Brain microvascular endothelial cell (primary cell): ENCODE results near the gene BPIFA1.

Source experiments
- DNase-seq: peaks from one replicate; pipeline ENCODE4 v3.0.0-alpha.2; 2020
- H3K27ac ChIP-seq: fragments of 250-450 bp; sonication (Bioruptor Pico); 2 replicates; pipeline ENCODE4 v1.5.1; 2020; ENCODE audit warnings: mild to moderate bottlenecking, moderate library complexity
- H3K27me3 ChIP-seq: fragments of 250-450 bp; sonication (Bioruptor Pico); replicated peaks from 2 replicates; pipeline ENCODE4 v1.5.1; 2020; ENCODE audit warnings: mild to moderate bottlenecking
- H3K36me3 ChIP-seq: fragments of 250-450 bp; sonication (Bioruptor Pico); replicated peaks from 2 replicates; pipeline ENCODE4 v1.5.1; 2020; ENCODE audit warnings: mild to moderate bottlenecking
- H3K4me3 ChIP-seq: 2 replicates; pipeline ENCODE4 v1.5.1; 2011; ENCODE audit warnings: low read depth, mild to moderate bottlenecking, control low read depth, low read length, moderate library complexity
- CTCF ChIP-seq: IDR thresholded peaks from 2 replicates; pipeline ENCODE4 v1.5.1; 2011; ENCODE audit warnings: low read depth, mild to moderate bottlenecking, moderate library complexity, low read length, control low read depth, inconsistent platforms; ENCODE audit errors: missing control alignments
- in situ Hi-C: cut with HindIII; loops from 2 replicates; pipeline ENCODE4 v1.10.0; 2017; ENCODE audit warnings: low sequenced_read_pairs, low pct_ligation_motif_present

Gene BPIFA1

GRCh38 chr20:33240923-33241322 lies 5.1 kb downstream of the BPIFA1 start:
- H3K4me3 ChIP-seq = no peak overlapping the region
- no peaks in the 10 kb centered on the region for H3K27me3 ChIP-seq
- in situ Hi-C loops = no loop called here
- H3K36me3 ChIP-seq = no peaks in the 10 kb centered on the region
- no peak for TF ChIP-seq CTCF
- no peak for DNase-seq
- no peak overlapping the region for H3K27ac ChIP-seq

GRCh38 chr20:33242319-33243100 lies 6.7 kb downstream of the BPIFA1 start:
- TF ChIP-seq CTCF = no peak
- in situ Hi-C loops = no loop called here
- Histone ChIP-seq H3K36me3 (no peaks in the 10 kb centered on the region), H3K27ac (no peak overlapping the region), H3K4me3 (no peak overlapping the region), H3K27me3 (no peaks in the 10 kb centered on the region)
- no peak for DNase-seq

- Histone ChIP-seq H3K36me3 (no peaks in the 10 kb centered on the region), H3K27me3 (no peaks in the 10 kb centered on the region), H3K4me3 (no peak overlapping the region), H3K27ac (no peak overlapping the region)
- no peak for DNase-seq
- in situ Hi-C loops = no loop called here
- no peak for TF ChIP-seq CTCF
Observed at GRCh38 chr20:33246077-33246476, 10.3 kb downstream of the BPIFA1 start.

GRCh38 chr20:33249456-33249855 lies 13.7 kb downstream of the BPIFA1 start:
- DNase-seq = no peak
- Histone ChIP-seq H3K27ac (no peak overlapping the region), H3K4me3 (no peak overlapping the region), H3K36me3 (no peaks in the 10 kb centered on the region), H3K27me3 (no peaks in the 10 kb centered on the region)
- in situ Hi-C loops = no loop called here
- no peak for TF ChIP-seq CTCF

- no peaks in the 10 kb centered on the region for H3K36me3 ChIP-seq
- TF ChIP-seq CTCF = no peak
- H3K27ac ChIP-seq = no peak overlapping the region
- in situ Hi-C loops = no loop called here
- no peak for DNase-seq
- no peak overlapping the region for H3K4me3 ChIP-seq
- no peaks in the 10 kb centered on the region for H3K27me3 ChIP-seq
Observed at GRCh38 chr20:33250666-33251065, 14.9 kb downstream of the BPIFA1 start.

GRCh38 chr20:33251496-33251895 lies 15.7 kb downstream of the BPIFA1 start:
- no peak for DNase-seq
- in situ Hi-C loops = no loop called here
- TF ChIP-seq CTCF = no peak
- Histone ChIP-seq H3K4me3 (no peak overlapping the region), H3K27me3 (no peaks in the 10 kb centered on the region), H3K36me3 (no peaks in the 10 kb centered on the region), H3K27ac (no peak overlapping the region)
